A549 (cell line): ENCODE measurements around the gene CNOT3. TPM values are rescaled to one million over a fixed set of nuclear protein-coding genes. Genes with fewer than 3 reads are reported as not detected.
"Not testable (repeated sequence)": the region's sequence is repeated elsewhere in the genome, so short reads cannot be mapped to it uniquely, and the experiment has no call there.

Experiments
- ATAC-seq, 2 experiments: fragments of 200-7000 bp in 1 of 2; fragments of >200 bp in 1 of 2; cut with Nextera tagmentation in 1 of 2; cut with Tn5 transposase in 1 of 2; 3 replicates each; pipeline versions ENCODE4 v1.8.0 to v1.9.1; 2018 to 2020; ENCODE audit warnings: mild to moderate bottlenecking in 1 of 2, moderate library complexity in 1 of 2
- CTCF ChIA-PET: fragments of 300-600 bp; sonication (Branson Sonifier 250); formaldehyde crosslinking; extraction: SDS; loops from one replicate; lab custom pipeline; 2021; ENCODE audit warnings: antibody characterized with exemption, inconsistent platforms; lab: Yijun Ruan, JAX
- POLR2A ChIA-PET: fragments of 350-600 bp; formaldehyde crosslinking; extraction: SDS; loops from one replicate; lab custom pipeline; 2021; ENCODE audit warnings: antibody characterized with exemption, inconsistent platforms; lab: Yijun Ruan, JAX
- DNase-seq, 2 experiments: peaks; one replicate each; pipeline versions ENCODE4 v3.0.0 to v3.0.0-alpha.2; 2011 to 2016; ENCODE audit warnings: low read depth in 1 of 2, low spot score in 1 of 2
- FAIRE-seq: peaks from 2 replicates; lab custom pipeline; 2011; peaks lifted over from hg19 to GRCh38; lab: Jason Lieb, UNC
- H3K27ac ChIP-seq, 2 experiments: fragments of >200 bp; sonication (Bioruptor Twin); formaldehyde crosslinking; 3 replicates each; pipeline ENCODE4 v1.5.1; 2016 to 2017
- H3K4me1 ChIP-seq: fragments of >200 bp; sonication (Bioruptor Twin); formaldehyde crosslinking; 3 replicates; pipeline ENCODE4 v1.6.1; 2016
- H3K4me2 ChIP-seq: fragments of >200 bp; sonication (Bioruptor Twin); formaldehyde crosslinking; 3 replicates; pipeline ENCODE4 v1.6.1; 2016
- H3K4me3 ChIP-seq: fragments of >200 bp; sonication (Bioruptor Twin); formaldehyde crosslinking; 3 replicates; pipeline ENCODE4 v1.5.1; 2016
- H3K9me3 ChIP-seq: fragments of >200 bp; sonication (Bioruptor Twin); formaldehyde crosslinking; 3 replicates; pipeline ENCODE4 v1.6.1; 2016
- ATOH8 ChIP-seq: fragments of 250-450 bp; sonication (Bioruptor Pico); IDR thresholded peaks from 2 replicates; pipeline ENCODE4 v1.5.0; 2020; ENCODE audit warnings: low read depth, mild to moderate bottlenecking, moderate library complexity
- EHF ChIP-seq: fragments of 250-450 bp; sonication (Bioruptor Pico); IDR thresholded peaks from 2 replicates; pipeline ENCODE4 v1.5.0; 2020; ENCODE audit warnings: mild to moderate bottlenecking
- EHMT2 ChIP-seq: fragments of 200-600 bp; sonication (generic); IDR thresholded peaks from 2 replicates; pipeline ENCODE4 v1.6.1; 2016; ENCODE audit warnings: antibody characterized with exemption, low read depth, mild to moderate bottlenecking, moderate library complexity
- EP300 ChIP-seq, 2 experiments: fragments of >200 bp; sonication (Bioruptor Twin); formaldehyde crosslinking; IDR thresholded peaks; 2 replicates in 1 of 2; 3 replicates in 1 of 2; pipeline ENCODE4 v1.6.1; 2016 to 2017
- ESRRA ChIP-seq: fragments of 150-350 bp; IDR thresholded peaks from 2 replicates; pipeline ENCODE4 v1.6.1; 2014; ENCODE audit warnings: mild to moderate bottlenecking, low read length, borderline replicate concordance
- HES2 ChIP-seq: fragments of >200 bp; sonication (Bioruptor Twin); formaldehyde crosslinking; IDR thresholded peaks from 2 replicates; pipeline ENCODE4 v1.6.1; 2016
- HOXB5 ChIP-seq: fragments of 250-450 bp; sonication (Bioruptor Pico); IDR thresholded peaks from 2 replicates; pipeline ENCODE4 v1.5.0; 2020; ENCODE audit warnings: mild to moderate bottlenecking, moderate library complexity
- KDM5A ChIP-seq: fragments of 200-600 bp; sonication (generic); IDR thresholded peaks from 2 replicates; pipeline ENCODE4 v1.6.1; 2016; ENCODE audit warnings: antibody characterized with exemption, mild to moderate bottlenecking
- MAFK ChIP-seq: fragments of 450-650 bp; IDR thresholded peaks from 2 replicates; pipeline ENCODE4 v1.6.1; 2014; ENCODE audit not compliant: partially characterized antibody
- RAD21 ChIP-seq, 2 experiments: fragments of >200 bp in 1 of 2; sonication (Bioruptor Twin) in 1 of 2; formaldehyde crosslinking in 1 of 2; IDR thresholded peaks in 1 of 2; conservative IDR thresholded peaks in 1 of 2; 2 replicates in 1 of 2; 3 replicates in 1 of 2; pipeline ENCODE4 v1.6.1; 2012 to 2018; ENCODE audit warnings: inconsistent platforms in 1 of 2
- TFCP2L1 ChIP-seq: fragments of 250-450 bp; sonication (Bioruptor Pico); IDR thresholded peaks from 2 replicates; pipeline ENCODE4 v1.5.0; 2021; ENCODE audit warnings: mild to moderate bottlenecking
- USF2 ChIP-seq: fragments of 450-650 bp; IDR thresholded peaks from 2 replicates; pipeline ENCODE4 v1.6.1; 2014; ENCODE audit warnings: antibody characterized with exemption
- ZSCAN20 ChIP-seq: fragments of 250-450 bp; sonication (Bioruptor Pico); IDR thresholded peaks from 2 replicates; pipeline ENCODE4 v1.8.0; 2022; ENCODE audit warnings: mild to moderate bottlenecking, moderate library complexity
- WGBS: methylation state at CpG from one replicate; pipeline ENCODE4 v1.1.6; 2017; ENCODE audit errors: missing lambda C conversion rate; 5-methylcytosine and 5-hydroxymethylcytosine counted together
- polyA plus RNA-seq, 4 experiments: library from polyadenylated mRNA; depleted of rRNA in 3 of 4; stranded (reverse); fragments of >200 nt; fragmentation: RNase III in 1 of 4; extraction: RNeasy Plus Mini Kit Qiagen cat#74134 plus additional on column Dnase treatment in 1 of 4; gene quantifications; 2 replicates in 3 of 4; 3 replicates in 1 of 4; pipeline ENCODE4 v1.2.3, GENCODE V29; 2011 to 2017
- TF ChIP-seq, protein P1 (sequence below): fragments of 150-350 bp; IDR thresholded peaks from 2 replicates; pipeline ENCODE4 v1.6.1; 2014; ENCODE audit warnings: low read depth, mild to moderate bottlenecking, low read length
- TF ChIP-seq, protein P2 (sequence below): IDR thresholded peaks from 2 replicates; pipeline ENCODE4 v1.6.1; 2012

CNOT3 gene
- polyA plus RNA-seq, 2 of the 4 experiments (the other 2 are of a cell fraction): 24.9 to 59.2 TPM

GRCh38 chr19:54168174-54168917 lies 30.8 kb downstream of the CNOT3 start (continued):
- TF ChIP-seq EP300 (IDR thresholded peaks at IDR 0.05): no peak

DNA sequence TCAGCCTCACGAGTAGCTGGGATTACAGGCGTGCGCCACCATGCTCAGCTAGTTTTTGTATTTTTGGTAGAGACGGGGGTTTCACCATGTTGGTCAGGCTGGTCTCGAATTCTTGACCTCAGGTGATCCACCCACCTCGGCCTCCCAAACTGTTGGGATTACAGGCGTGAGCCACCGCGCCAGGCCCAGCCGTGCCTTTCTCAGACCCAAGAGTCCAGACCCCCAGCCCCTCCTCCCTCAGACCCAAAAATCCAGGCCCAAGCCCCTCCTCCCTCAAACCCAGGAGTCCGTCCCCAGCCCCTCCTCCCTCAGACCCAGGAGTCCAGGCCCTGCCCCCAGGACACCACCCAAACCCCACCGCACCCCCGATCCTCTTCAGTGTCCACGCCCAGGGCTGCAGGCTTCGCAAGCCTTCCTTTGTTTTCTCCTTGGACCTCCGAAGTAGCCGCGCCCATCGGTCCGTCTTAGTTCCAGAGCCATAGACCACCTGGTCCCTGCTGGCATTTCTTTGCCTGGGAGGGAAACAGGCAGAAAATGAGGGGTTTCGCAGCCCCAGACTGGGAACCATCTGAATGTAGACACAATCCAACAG lies 31.7 kb downstream of the CNOT3 start:
- CTCF ChIA-PET: interaction anchor here (0.6 to 12.1 kb wide), 47 partner anchors 10 to 376 kb away, joined by 3 to 295 read pairs (median 4); partner anchors contain the start of genes CNOT3, LENG1, LILRB5 and MBOAT7
- no peaks in the 10 kb centered on the region for H3K9me3 ChIP-seq
- DNase-seq (no peak), FAIRE-seq (no peak), ATAC-seq (no peak)
- no peak for TF ChIP-seq EHMT2
- no peak for TF ChIP-seq KDM5A
- no peak for TF ChIP-seq MAFK
- no peak for TF ChIP-seq HOXB5
- no peak for TF ChIP-seq ZSCAN20
- no peak for TF ChIP-seq EP300 (IDR thresholded peaks at IDR 0.05)
- TF ChIP-seq RAD21 (conservative IDR thresholded peaks at IDR 0.05 in 1 of 2, IDR thresholded peaks at IDR 0.05 in 1 of 2): no peak
- TF ChIP-seq TFCP2L1 (CRISPR knock-in tag): no peak
- TF ChIP-seq, protein P1, sequence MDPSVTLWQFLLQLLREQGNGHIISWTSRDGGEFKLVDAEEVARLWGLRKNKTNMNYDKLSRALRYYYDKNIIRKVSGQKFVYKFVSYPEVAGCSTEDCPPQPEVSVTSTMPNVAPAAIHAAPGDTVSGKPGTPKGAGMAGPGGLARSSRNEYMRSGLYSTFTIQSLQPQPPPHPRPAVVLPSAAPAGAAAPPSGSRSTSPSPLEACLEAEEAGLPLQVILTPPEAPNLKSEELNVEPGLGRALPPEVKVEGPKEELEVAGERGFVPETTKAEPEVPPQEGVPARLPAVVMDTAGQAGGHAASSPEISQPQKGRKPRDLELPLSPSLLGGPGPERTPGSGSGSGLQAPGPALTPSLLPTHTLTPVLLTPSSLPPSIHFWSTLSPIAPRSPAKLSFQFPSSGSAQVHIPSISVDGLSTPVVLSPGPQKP: no peak
- no peak for TF ChIP-seq HES2
- TF ChIP-seq EHF: no peak
- no peak for TF ChIP-seq ATOH8 (CRISPR knock-in tag)
- TF ChIP-seq, protein P2, sequence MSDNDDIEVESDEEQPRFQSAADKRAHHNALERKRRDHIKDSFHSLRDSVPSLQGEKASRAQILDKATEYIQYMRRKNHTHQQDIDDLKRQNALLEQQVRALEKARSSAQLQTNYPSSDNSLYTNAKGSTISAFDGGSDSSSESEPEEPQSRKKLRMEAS: no peak
- no peak for TF ChIP-seq USF2
- TF ChIP-seq ESRRA: no peak
- 86% methylated on average over 21 of the region's 21 CpGs for WGBS
- H3K4me2 ChIP-seq: no peak overlapping the region
- H3K27ac ChIP-seq: no peak overlapping the region
- peaks cover 12% of the 10 kb centered on the region; the same call in 2 of the 3 replicates for H3K4me1 ChIP-seq
- no peak overlapping the region for H3K4me3 ChIP-seq
- POLR2A ChIA-PET: interaction anchor here (1.0 to 1.7 kb wide), 3 partner anchors 20 to 32 kb away, joined by 3 to 10 read pairs (median 7); partner anchors contain the start of genes CNOT3, MBOAT7 and RPS9

GRCh38 chr19:54171736-54172431 lies 34.3 kb downstream of the CNOT3 start:
- not testable (repeated sequence) for DNase-seq, H3K4me2 ChIP-seq, H3K27ac ChIP-seq, ATAC-seq, FAIRE-seq, H3K9me3 ChIP-seq, H3K4me3 ChIP-seq
- 73% methylated on average over 15 of the region's 23 CpGs for WGBS
- peaks cover 10% of the 10 kb centered on the region; the same call in 2 of the 3 replicates for H3K4me1 ChIP-seq
- ChIA-PET CTCF (interaction anchor here (0.7 to 12.1 kb wide), 5 partner anchors 12 to 271 kb away, joined by 3 to 295 read pairs (median 3); partner anchors contain the start of genes MBOAT7 and TSEN34), POLR2A (interaction anchor here (1.4 to 1.9 kb wide), 2 partner anchors 17 to 18 kb away, joined by 5 to 7 read pairs; partner anchors contain the start of gene MBOAT7)
